Amniotic stem cell (primary cell): ENCODE measurements around the gene AQP12A.
"Not testable (repeated sequence)": the region's sequence is repeated elsewhere in the genome, so short reads cannot be mapped to it uniquely, and the experiment has no call there.

Experiments
- DNase-seq: peaks from one replicate; lab custom pipeline; 2025; lab: John Stamatoyannopoulos, UW

AQP12A gene, protein sequence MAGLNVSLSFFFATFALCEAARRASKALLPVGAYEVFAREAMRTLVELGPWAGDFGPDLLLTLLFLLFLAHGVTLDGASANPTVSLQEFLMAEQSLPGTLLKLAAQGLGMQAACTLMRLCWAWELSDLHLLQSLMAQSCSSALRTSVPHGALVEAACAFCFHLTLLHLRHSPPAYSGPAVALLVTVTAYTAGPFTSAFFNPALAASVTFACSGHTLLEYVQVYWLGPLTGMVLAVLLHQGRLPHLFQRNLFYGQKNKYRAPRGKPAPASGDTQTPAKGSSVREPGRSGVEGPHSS

DNA sequence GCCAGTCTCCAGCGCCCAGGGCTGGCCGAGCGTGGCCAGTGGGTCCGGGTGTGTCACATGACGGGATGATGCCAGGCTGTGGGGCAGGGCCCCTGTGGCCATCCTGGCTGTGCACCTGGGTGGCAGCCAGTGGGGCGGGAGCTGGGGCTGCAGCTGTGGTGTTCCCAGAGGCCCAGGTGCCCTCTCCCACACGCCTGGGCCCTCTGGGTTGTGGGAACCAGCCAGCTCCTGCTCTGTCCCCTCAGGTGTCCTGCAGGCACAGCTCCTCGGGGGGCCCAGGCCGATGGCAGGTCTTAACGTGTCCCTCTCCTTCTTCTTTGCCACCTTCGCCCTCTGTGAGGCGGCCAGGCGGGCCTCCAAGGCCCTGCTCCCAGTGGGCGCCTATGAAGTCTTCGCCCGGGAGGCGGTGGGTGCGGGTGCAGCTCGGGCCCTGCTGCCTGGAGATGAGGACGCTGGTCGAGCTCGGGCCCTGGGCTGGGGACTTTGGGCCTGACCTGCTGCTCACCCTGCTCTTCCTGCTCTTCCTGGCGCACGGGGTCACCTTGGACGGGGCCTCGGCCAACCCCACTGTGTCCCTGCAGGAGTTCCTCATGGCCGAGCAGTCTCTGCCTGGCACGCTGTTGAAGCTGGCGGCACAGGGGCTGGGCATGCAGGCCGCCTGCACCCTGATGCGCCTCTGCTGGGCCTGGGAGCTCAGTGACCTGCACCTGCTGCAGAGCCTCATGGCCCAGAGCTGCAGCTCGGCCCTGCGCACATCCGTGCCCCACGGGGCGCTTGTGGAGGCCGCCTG is at the start of gene AQP12A:
Gene AQP12A (plus strand): TSS at position 236 of the 790 bp plus-strand sequence. CDS start 48 bp downstream, at position 284.
- DNase-seq, result not testable (repeated sequence)

DNA sequence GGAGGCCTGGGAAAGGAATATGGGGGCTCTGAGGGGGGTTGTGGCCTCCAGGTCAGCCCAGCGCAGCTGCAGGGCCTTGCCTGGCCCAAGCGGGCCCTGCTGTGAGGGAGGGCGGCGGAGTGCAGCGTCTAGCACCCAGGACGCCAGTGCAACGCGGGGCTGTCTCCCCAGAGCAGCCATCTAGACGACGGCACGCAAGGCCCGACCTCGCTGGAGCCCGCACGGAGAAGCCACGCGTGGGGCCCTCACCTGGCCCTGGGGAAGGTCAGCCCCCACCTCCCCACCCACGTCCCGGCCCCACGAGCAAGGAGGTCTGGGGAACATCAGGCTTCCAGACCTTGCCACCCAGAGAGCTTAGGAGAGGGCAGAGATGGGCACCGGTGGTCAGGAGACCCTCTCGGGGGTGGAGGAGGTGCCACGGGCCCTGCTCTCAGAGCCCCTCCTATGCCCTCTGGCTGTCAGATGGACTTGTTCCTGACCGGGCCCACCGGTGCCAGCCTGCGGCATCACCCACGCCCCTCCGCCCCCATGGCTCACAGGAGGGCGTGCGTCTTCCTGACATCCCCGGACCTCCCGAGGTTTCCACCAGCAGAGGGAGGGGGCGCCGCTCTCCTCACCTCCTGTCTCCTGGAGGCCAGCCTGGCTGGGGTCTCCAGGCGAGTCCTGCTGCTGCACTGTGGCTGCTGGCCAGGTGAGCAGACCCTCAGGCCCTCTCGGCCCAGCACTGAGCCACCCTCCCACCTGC is 49.4 kb upstream of the AQP12A start:
- no peak for DNase-seq

DNA sequence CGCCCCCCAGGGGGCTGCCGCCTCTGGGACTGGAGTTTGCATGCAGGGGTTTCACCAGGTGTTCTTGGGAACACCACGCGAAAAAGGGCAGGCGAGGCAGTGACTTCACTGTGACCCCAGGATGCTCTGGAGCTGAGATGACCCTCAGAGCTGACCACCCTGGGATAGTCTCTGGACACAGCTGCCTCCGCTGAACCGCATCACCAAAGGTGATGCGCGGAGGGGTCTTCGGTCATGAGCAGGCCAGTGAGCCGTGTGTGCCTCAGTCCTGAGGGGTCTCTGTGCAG is 48.9 kb upstream of the AQP12A start:
- no peak for DNase-seq

DNA sequence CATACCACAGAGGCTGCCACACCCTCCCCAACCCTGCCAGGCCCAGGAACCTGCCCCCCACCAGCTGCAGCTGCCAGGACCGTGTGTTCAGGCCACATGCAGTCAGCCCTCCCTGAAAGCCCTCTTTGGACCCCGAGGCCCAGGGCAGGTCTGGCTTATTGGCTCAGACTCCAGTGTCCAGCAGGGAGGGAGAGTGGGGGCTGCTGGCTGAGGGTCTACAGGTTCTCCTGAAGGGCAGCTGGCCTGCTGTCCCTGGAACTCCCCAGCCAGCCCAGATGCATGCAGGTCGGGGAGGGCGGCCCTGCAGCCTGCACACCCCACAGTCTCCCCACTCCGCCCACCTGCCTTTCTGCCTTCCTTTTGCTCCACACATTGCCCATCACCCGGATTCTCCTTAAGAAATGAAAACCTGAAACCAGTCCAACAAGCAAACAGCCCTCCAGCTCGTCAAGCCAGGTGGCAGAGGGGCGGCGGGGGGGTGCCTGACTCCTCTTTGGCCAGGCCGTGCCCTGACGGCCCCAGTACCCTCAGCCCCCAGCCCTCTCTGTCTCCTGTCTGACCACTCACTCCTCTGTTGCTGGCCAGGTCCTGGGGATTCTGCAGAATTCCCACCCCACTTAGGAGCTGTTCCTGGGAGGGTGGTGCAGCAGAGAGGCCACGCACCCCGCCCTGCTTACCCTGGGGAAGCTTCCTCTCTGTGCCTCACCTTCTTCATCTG is 48.4 kb upstream of the AQP12A start:
- no peak for DNase-seq

DNA sequence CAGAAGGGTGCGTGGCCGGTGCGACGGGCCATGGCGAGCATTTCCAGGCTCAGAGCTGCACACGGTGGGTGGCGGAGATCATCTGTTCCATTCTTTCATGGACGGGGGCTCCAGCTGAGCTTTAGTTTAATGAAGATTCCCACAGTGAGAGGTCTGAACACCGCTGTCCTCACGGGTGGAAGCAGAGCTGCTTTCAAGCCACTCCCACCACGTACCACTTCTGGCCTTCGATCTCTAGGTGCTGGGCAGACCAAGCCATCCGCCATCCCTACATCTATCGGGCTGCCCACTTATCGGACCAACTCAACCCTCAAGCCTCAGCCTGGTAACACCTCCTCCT is 47.9 kb upstream of the AQP12A start:
- DNase-seq, result no peak

DNA sequence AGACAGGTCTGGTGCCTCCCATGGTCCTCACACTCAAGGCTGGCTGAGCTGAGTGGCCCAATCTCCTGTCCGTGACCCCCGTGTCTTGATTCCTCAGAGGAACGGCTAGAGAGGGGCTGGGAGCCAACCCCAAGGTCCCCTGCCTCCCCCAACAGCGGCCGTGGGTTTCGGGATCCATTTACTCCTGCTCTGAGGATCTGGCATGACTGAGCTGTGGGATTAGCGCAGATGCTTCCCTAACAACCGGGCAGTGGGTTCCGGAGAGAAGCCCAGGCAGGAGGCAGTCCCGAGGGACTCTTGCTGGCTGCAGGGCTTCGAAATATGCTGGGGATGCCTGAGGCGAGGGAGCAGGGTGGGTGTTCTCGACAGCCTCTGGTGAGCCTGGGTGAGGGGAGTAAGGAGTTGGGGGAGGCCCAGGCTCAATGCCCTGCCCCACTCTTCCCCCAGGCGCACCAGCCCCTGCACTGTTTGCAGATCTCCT is 47.5 kb upstream of the AQP12A start:
- no peak for DNase-seq

DNA sequence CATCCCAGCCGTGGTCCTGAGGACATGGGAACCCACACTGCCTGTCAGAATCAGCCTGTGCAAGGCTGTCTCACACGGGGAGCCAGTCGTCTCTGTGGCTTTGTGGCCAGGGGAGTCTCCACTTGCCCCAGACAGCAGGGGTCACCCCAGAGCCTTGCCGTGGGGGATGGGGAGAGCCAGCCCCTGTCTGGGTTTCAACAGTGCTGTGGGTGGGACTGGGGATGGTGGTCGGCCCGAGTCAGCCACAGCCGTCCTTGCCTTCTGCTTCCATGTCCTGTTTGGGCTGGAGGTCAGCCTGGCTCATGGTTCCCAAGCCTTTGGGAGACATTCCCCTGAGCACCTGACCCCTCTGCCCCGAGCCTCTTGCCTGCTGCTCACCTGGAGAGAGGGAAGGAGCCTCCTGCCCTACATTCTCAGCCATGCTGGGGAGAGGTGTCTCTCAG is 46.8 kb upstream of the AQP12A start:
- DNase-seq, result no peak

DNA sequence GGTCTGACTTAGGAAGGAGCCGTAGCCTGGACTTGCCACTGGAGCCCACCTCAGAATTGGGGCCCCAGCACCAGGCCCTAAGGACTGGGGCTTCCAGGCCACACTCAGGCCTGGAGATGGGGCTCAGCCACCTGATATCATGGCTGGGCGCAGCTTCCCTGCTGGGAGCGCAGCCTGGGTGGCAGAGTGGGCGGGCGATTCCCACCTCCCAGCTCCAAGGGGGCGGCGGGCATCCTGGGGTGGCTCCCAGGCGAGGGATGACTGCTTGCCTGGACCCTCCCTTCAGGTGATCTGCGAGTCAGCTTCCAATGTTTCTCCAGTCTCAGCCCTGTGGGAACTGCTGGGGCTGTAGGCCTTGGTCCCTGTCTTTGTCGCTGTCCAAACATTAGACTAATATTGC is 46.3 kb upstream of the AQP12A start:
- DNase-seq, result no peak

DNA sequence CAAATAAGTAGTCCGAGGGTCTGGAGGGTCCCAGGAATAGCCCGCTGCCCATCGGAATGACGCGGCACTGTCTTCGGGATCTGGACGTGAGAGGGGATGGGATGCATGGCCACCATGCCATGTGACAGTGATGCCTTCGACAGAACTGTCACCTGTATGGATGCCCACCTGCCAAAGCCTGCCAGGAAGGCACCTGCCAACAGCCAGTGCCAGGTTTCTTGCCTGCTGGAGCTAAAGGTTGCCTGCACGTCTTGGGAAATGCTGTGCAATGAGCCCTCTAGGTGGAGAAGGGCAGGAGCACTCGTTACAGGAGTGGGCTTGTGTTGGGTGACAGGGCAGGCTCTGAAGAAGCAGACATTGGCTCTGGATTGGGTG is 45.9 kb upstream of the AQP12A start:
- no peak for DNase-seq

DNA sequence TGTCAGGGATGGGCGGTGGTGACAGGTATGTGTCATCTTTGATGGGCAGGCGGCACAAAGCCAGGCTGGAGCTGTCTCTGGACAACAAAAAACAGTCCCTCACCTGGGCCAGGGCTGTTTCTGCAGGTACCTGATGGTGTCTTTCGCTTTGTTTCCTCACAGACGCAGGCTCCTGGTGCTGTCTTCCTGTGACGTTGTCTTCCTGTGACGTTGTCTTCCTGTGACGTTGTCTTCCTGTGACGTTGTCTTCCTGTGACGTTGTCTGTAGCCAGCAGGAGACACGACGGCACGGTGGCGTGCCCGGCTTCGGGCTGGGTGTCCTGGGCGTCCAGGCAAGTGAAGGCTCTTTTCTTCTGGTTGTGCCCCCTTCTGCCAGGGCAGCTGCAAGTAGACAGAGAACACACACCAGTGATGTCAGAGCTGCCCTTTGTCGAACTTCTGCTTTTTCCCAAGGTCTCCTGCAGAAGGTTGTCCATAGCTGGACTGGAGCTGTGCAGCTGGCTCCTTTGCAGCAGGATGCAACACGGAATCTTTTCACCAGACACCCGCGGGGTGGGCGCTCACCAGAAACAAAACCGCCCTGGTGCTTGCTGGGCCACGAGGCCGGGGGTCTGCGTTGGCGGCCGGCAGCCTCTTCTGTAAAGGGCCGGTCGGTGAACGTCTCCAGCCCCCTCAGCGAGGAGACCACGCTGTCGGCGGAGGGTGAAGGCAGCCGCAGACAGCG is 45.3 kb upstream of the AQP12A start:
- DNase-seq, result no peak

DNA sequence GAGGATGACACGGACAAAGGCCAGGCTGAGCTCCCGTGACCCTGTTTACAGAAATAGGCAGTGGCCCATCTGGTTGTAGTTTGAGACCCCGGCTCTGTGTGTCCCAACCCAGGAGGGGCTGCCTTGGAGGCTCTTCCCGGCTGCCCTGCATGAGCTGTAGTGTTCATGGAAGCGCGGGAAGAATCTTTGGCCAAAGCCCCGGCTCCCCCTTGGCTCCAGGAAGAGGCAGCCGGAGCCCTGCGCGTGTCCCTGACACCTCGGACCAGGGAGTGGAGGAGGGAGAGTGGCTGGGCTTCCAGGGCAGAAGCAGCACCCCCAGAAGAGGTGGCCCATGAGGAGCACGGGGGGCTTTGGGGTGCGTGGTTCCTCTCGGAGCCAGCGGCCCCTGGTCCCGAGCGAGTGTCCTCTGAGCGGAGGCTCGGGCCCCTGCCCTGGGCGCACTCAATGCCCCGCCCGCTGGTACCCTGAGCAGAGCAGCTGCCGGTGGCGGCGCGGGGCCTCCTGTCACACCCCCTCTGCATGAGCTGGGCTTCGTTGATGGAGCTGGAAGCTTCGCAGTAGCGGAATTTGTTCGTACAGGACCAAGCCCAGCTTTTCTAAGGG is 44.7 kb upstream of the AQP12A start:
- no peak for DNase-seq

DNA sequence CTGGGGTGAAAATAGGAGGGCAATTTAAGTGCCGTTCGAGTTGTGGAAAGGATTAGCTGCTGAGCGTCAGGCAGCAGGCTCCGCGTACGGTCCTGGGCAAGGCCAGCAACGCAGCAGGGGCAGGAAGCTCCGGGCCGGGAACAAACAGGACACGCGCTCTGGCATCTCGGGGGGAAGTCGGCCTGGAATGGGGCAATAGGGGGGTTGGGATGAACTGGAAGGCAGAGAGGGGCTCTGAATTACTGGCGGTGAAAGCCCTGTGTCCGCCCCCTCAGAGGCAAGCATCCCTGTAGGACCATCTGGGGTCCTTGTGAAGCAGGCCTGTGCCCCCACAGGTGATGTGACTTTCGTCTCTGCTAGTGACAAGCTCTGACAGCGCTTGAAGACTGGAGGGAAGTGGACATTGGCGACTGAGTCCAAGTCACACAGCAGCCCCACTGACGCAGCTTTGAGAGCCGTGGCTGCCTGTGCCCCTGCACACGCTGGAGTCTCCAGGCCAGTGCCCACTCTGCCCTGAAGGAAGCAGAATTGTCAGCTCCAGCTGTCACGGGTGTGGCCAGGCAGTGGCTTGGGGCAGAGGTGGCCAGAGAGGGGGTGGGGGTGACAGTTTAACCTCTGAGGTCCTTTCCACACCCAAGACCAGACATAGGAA is 44.0 kb upstream of the AQP12A start:
- DNase-seq, result no peak

DNA sequence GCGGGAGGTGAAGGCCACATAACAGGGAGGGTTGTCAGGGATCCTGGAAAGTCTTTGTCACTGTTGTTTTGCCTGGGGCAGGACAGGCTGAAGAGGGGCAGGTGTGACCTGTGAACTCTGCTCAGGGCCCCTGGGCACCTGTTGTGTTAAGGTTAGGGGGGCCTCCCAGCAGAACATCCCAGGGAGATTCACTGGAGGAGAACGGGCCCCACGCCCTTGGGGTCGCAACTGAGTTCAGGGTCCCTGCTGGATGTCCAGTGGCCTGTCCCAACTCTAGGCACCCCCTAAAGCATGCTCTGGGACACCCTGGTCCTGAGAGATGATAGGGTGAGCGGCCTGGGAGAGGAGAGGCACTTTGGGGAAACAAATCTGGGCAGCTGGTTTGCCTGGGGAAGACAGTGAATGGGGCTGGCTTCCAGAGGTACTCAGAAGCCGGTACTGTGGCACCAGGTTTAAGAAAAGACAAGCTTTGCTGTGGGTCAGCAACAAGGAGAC is 43.5 kb upstream of the AQP12A start:
- DNase-seq, result no peak

DNA sequence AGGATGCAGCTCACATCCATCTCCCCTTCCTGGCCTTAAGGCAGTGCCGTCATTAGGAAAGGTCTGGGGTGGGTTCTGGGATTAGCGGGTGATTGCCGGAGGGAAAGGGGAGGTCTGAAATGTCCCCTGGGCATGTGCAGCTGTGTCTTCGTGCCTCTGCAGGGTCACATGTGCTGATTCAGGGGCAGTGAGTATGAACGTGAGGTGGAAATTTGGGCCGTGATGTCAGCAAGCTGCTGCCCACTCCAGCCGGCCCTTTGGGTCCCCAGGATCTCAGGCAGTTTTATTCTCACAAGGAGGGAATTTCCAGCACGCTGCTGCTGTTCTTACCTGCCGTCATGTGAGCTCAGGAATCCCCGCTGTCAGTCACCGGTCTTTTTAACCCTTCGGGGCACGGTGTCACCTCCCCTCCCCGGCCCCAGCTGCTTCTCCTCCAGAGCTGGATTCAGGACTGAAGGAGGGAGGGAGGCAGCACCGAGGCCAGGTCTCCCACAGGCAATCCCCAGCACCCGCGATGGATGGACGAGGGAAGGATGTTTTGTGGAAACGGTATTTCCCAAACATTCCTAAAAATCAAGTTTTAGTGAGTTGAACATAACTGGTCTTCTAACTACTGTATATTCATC is 42.9 kb upstream of the AQP12A start:
- no peak for DNase-seq

DNA sequence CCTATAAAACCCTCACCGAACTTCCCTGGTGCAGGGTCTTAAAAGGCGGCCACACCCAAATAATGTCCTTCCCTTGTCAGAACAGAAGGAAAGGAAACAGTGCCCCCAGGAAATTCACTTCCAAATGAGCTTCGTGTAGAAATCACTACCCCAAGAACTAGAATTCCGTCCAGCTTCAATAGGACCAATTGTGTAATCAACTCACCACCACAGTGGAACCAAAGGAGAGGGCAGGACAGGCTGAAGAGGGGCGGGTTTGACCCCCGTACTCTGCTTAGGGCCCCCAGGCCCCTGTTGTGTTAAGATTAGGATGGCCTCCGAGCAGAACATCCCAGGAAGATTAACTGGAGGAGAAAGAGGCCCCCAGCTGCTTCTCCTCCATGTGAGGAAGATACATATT is 42.3 kb upstream of the AQP12A start:
- no peak for DNase-seq

DNA sequence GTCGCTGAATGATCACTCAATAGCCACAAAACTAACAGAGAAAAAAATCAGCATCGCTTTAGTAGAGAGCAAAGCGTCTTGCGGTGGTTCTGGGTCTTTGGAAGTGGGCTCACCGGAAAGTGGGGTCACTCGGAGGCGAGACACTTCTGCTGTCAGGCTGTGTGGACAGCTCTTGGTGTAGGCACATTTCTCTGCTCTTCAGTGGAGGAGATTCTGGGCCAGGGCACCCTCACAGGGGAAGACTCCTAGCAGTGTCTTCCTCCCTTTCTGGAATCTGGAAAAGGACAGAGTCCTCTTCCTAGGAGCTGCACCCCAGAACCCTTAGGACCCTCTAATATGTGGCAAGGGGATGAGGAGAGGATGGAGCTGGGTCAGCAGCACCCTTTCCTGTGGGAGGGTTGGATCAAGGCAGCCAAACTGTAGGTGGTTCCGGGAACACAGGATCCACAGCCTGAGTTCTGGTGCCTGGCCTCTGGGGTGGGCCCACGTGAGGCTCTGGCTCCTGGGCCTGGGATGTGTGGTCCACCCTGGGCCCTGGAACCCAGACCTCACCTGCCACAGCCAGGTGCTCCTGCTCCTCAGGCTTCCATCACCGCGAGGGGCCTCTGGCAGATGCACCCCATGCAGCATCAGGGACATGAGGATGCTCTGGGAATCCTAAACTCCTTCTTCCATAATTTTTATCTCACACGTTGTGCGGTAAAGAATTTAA is 41.3 kb upstream of the AQP12A start:
- no peak for DNase-seq

DNA sequence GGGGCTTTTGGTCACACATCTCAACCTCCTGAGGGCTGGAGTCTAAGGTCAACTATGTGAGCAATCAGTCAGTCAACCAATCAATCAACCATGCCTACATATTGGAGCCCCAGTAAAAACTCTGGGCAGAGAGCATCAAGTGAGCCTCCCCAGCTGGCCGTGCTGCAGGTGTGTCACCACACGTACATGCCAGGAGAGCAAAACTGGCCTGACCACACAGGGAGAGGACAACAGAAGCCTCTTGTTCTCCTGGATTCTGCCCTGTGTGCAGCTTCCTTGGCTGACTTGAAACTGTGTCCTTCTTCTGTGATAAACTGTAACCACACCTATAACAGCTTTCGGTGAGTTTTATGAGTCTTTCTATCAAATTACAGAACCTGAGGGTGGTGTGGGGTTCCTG is 40.5 kb upstream of the AQP12A start:
- no peak for DNase-seq

DNA sequence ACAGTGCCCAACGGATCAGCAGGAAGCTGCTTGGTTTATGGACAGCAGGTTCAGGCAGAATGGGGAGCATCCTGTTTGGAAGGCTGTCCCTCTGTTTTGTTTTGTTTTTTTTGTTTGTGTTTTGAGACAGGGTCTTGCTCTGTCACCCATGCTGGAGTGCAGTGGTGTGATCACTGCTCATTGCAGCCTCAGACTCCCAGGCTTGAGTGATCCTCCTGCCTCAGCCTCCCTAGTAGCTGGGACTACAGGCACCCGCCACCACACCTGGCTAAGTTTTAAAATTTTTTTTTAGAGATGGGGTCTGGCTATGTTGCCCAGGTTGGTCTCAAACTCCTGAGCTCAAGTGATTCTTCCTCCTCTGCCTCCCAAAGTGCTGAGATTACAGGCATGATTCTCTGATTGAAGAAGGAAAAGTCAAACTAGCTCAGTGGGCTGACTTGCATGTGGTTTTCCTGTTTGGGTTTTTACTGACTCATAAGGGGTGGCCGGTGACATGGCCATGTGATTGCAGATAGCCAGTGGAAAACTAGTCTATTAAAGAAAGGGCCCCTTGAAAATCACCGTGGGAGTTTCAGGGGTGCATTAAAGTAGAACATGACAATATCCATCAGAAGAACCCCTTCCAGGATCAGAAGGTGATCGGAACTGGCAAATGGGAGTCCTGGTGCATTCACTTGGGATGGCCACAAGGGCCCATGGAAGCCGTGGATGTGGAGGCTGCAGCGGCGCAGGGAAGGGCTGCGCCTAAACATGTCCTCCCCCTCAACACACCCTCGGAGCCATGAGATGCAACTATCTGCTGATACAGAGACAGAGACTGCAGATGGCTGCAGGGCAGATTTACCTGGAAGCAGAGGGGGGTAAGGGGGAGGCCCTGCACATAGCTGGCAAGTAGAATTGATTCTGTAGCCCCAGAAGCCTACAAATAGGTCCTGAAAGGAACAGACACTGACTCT is 35.5 kb upstream of the AQP12A start:
- no peak for DNase-seq
